Heart right ventricle (tissue), 16 donors: Measurements from ENCODE around the gene STX1B. TPM values are rescaled to one million over a fixed set of nuclear protein-coding genes. Genes with fewer than 3 reads are reported as not detected.
"Not testable (repeated sequence)": the region's sequence is repeated elsewhere in the genome, so short reads cannot be mapped to it uniquely, and the experiment has no call there.

Experiments
- ATAC-seq, 8 donors: fragments of 200-7000 bp; cut with Tn5 transposase; one replicate each; pipeline ENCODE4 v1.9.1; 2020; ENCODE audit warnings: mild to moderate bottlenecking in 8 of 8, moderate library complexity in 8 of 8, moderate number of reproducible peaks in 1 of 8
- DNase-seq, 2 donors: peaks; one replicate each; pipeline ENCODE4 v3.0.0-alpha.2; 2020
- H3K27ac ChIP-seq, 10 donors: fragments of 200-600 bp; sonication (generic) in 2 of 10; one replicate each; pipeline versions ENCODE4 v1.5.0 to v1.8.0; 2020 to 2022; ENCODE audit warnings: mild to moderate bottlenecking in 3 of 10
- H3K27me3 ChIP-seq, 7 donors: fragments of 200-600 bp; one replicate each; pipeline ENCODE4 v1.8.0; 2021 to 2022; ENCODE audit warnings: mild to moderate bottlenecking in 2 of 7
- H3K36me3 ChIP-seq, 9 donors: fragments of 200-600 bp; sonication (generic) in 1 of 9; one replicate each; pipeline versions ENCODE4 v1.5.0 to v1.8.0; 2020 to 2022; ENCODE audit warnings: mild to moderate bottlenecking in 2 of 9
- H3K4me1 ChIP-seq, 9 donors: fragments of 200-600 bp; sonication (generic) in 1 of 9; one replicate each; pipeline versions ENCODE4 v1.5.0 to v1.8.0; 2020 to 2022; ENCODE audit warnings: mild to moderate bottlenecking in 4 of 9
- H3K4me3 ChIP-seq, 10 donors: fragments of 200-600 bp; sonication (generic) in 2 of 10; one replicate each; pipeline versions ENCODE4 v1.5.0 to v1.8.0; 2020 to 2022; ENCODE audit warnings: mild to moderate bottlenecking in 7 of 10, moderate library complexity in 2 of 10
- H3K9me3 ChIP-seq, 11 donors: fragments of 200-600 bp in 10 of 11; sonication (generic) in 2 of 11; one replicate each; pipeline versions ENCODE4 v1.5.0 to v1.8.0; 2013 to 2022; ENCODE audit warnings: mild to moderate bottlenecking in 2 of 11, control low read depth in 1 of 11, moderate library complexity in 1 of 11
- WGBS, 2 donors: extraction: QIAGEN DNeasy Blood & Tissue Kit; methylation state at CpG; one replicate each; pipeline ENCODE4 v1.1.7; 2013; ENCODE audit warnings: inconsistent platforms in 1 of 2; 5-methylcytosine and 5-hydroxymethylcytosine counted together
- intact Hi-C, 10 donors: fragments of 100-400 bp; cut with DNase I; formaldehyde crosslinking; loops; one replicate each; pipeline versions ENCODE4 v1.11.1 to v1.14.2; 2022
- polyA plus RNA-seq, 2 donors: library from polyadenylated mRNA; stranded (reverse); fragments of 200-250 nt; gene quantifications; one replicate each; pipeline ENCODE4 v1.2.3, GENCODE V29; 2013
- total RNA-seq, 10 donors: library from RNA; stranded (reverse); fragmentation: NEBNext Ultra II Directional in 3 of 10; extraction: Animal tissue kit (Norgen Biotek cat#: 25700) in 3 of 10; gene quantifications; one replicate each; pipeline versions ENCODE4 v1.2.1 to v1.2.4, GENCODE V29; 2021 to 2023
- TF ChIP-seq, protein P1 (sequence below), 9 donors: fragments of 200-600 bp; sonication (generic) in 2 of 9; IDR thresholded peaks; one replicate each; pipeline versions ENCODE4 v1.5.0 to v1.8.0; 2021 to 2022; ENCODE audit warnings: antibody characterized with exemption in 9 of 9, mild to moderate bottlenecking in 5 of 9, moderate library complexity in 1 of 9
- donor health status: Arrhythmogenic right ventricular cardiomyopathy.
- donor health status: ischemic (EF 13 %, LVEDD 7.1; RV severe dilation, severe dysfunction).
- donor health status: healthy with polysubstance abuse.
- donor health status: DM: no; HTN: yes; CAD: no.
- donor health status: DM: no; HTN: no; CAD: no.
- donor health status: ischemic (EF 25% LVEDD 6.9; RV normal size, moderate dysfunction).
- donor health status: ischemic (EF 25% LVEDD 5.7; RV mildly dilated, moderate dysfunction).
- donor health status: healthy.
- donor health status: DM: yes; HTN: yes; CAD: no.
- donor health status: Ischemic cardiomyopathy.
- donor health status: ischemic (EF 35%, LVEDD 5.7; RV mildly dilated, moderate dysfunction).
- donor health status: nonischemic (EF 11% LVEDD 7.7; RV severe dilation, severe dysfunction).
- donor health status: DM: yes; HTN: yes; CAD: no.
- donor health status: PGD.
- donor health status: ischemic (EF 29% LVEDD 5.4; RV normal size, mild dysfunction).
- donor health status: nonischemic (EF 23%, LVEDD 6.1; RV moderate dilation, normal function).

STX1B gene
- total and polyA plus RNA-seq, 12 donors: 0.07 to 2.3 (median 0.90) TPM

DNA sequence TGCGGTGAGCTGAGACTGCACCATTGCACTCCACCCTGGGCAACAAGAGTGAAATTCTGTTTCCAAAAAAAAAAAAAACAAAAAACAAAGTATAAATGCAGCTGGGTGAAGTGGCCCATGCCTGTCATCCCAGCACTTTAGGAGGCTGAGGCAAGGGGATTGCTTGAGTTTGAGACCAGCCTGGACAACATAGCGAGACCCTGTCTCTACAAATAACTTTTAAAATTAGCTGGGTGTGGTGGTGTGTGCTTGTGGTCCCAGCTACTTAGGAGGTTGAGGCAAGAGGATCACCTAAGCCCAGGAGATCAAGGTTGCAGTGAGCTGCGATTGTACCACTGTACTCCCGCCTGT is 12.8 kb upstream of the STX1B start:
- no peaks in the 10 kb centered on the region for H3K9me3 ChIP-seq
- H3K4me3 ChIP-seq: no peak overlapping the region
- 88 to 91% methylated on average over 4 of the region's 4 CpGs for WGBS, 2 donors
- ATAC-seq (peak in 1 of 8 donors; percentile 22), DNase-seq (no peak)
- intact Hi-C loops: no loop called here
- H3K36me3 ChIP-seq: no peaks in the 10 kb centered on the region
- no peaks in the 10 kb centered on the region for H3K27me3 ChIP-seq
- TF ChIP-seq, protein P1, sequence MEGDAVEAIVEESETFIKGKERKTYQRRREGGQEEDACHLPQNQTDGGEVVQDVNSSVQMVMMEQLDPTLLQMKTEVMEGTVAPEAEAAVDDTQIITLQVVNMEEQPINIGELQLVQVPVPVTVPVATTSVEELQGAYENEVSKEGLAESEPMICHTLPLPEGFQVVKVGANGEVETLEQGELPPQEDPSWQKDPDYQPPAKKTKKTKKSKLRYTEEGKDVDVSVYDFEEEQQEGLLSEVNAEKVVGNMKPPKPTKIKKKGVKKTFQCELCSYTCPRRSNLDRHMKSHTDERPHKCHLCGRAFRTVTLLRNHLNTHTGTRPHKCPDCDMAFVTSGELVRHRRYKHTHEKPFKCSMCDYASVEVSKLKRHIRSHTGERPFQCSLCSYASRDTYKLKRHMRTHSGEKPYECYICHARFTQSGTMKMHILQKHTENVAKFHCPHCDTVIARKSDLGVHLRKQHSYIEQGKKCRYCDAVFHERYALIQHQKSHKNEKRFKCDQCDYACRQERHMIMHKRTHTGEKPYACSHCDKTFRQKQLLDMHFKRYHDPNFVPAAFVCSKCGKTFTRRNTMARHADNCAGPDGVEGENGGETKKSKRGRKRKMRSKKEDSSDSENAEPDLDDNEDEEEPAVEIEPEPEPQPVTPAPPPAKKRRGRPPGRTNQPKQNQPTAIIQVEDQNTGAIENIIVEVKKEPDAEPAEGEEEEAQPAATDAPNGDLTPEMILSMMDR (IDR thresholded peaks at IDR 0.05): no peak
- peak overlapping the region in 2 of 10 donors; percentile 5 to 46 for H3K27ac ChIP-seq
- H3K4me1 ChIP-seq: peaks cover 0 to 12% (median 0%) of the 10 kb centered on the region in 9 donors

DNA sequence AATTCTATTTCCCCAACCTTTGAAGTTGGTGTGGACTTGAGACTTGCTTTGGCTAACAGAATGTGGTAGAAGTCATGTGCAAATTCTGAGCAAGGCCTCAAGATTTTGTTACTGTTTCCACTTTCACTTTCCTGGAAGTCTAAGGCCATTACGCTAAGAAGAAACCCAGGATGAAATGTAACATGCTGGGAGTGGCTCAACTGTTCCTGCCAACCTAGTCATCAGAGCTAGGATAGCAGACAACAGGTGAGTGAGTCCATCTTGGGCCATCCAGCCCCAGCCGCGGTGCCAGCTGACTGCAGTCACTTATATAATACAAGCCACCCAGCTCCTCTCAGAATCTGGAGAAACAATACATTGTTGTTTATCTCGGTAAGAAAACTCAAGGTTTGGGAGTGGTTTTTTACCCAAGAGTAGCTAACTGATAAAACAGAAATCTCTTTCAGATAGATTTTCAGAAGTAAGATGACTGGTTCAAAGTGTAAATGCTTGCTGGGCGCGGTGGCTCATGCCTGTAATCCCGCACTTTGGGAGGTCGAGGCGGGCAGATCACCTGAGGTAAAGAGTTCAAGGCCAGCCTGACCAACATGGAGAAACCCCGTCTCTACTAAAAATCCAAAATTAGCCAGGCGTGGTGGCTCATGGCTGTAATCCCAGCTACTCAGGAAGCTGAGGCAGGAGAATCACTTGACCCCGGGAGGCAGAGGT is 12.3 kb upstream of the STX1B start:
- Histone ChIP-seq H3K4me1 (peaks cover 0 to 12% (median 0%) of the 10 kb centered on the region in 9 donors), H3K36me3 (no peaks in the 10 kb centered on the region), H3K27ac (peak overlapping the region in 5 of 10 donors; percentile 5 to 51 (median 37)), H3K4me3 (no peak overlapping the region), H3K9me3 (no peaks in the 10 kb centered on the region), H3K27me3 (peaks cover 0 to under 1% (median 0%) of the 10 kb centered on the region in 7 donors)
- no peak for DNase-seq
- WGBS, 2 donors: 66 to 75% methylated on average over 12 of the region's 12 CpGs
- peak in 1 of 8 donors; percentile 52 for ATAC-seq
- TF ChIP-seq, protein P1 (IDR thresholded peaks at IDR 0.05): no peak
- intact Hi-C loops: no loop called here

DNA sequence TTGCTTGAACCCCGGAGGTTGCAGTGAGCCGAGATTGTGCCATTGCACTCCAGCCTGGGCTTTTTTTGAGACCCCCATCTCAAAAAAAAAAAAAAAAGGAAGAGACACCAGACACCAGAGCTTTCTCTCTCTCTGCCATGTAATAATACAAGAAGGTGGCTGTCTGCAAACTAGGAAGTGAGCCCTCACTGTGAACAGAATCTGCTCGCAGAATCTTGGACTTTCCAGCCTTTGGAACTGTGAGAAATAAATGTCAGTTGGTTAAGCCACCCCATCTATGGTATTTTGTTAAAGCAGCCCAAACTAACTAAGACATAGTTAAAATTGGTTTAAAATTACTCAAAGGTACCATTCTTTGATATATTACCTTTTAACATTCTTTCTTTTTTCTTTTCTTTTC is 10.1 kb upstream of the STX1B start:
- H3K4me3 ChIP-seq: no peak overlapping the region
- intact Hi-C loops: no loop called here
- 93 to 94% methylated on average over 3 of the region's 3 CpGs for WGBS, 2 donors
- ATAC-seq: no peak
- H3K27me3 ChIP-seq: peaks cover 0 to 12% (median 0%) of the 10 kb centered on the region in 7 donors
- H3K9me3 ChIP-seq: no peaks in the 10 kb centered on the region
- TF ChIP-seq, protein P1 (IDR thresholded peaks at IDR 0.05): no peak
- no peaks in the 10 kb centered on the region for H3K36me3 ChIP-seq
- no peak for DNase-seq
- no peak overlapping the region for H3K27ac ChIP-seq
- peaks cover 0 to 9% (median 0%) of the 10 kb centered on the region in 9 donors for H3K4me1 ChIP-seq

GRCh38 chr16:31017756-31018155 is 7.3 kb upstream of the STX1B start:
- WGBS, 2 donors: 92 to 93% methylated on average over 10 of the region's 10 CpGs
- H3K4me3 ChIP-seq, intact Hi-C loops, H3K27ac ChIP-seq, H3K4me1 ChIP-seq, H3K9me3 ChIP-seq, ATAC-seq, H3K36me3 ChIP-seq, DNase-seq: not testable (repeated sequence)
- H3K27me3 ChIP-seq: peaks cover 0 to 29% (median 4%) of the 10 kb centered on the region in 7 donors

DNA sequence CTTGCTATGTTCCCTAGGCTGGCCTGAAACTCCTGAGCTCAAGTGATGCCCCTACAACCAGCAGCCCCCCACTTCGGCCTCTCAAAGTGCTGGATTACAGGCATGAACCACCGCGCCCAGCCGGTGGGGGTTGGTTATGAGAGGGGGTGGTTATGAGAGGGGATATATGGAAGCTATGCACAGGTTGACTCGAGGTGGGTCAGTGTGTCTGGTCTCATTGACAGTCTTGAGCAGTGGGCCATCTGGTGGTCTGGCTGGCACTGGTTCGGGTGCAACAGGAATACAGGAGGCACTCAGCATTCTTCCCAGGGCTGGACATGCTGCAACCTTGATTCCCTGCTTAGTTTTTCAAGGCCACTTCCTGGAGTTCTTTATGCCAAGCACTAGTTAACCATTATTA is 5.6 kb upstream of the STX1B start:
- no peak overlapping the region for H3K27ac ChIP-seq
- intact Hi-C loops: no loop called here
- 63 to 68% methylated on average over 6 of the region's 6 CpGs for whole genome bisulfite sequencing, 2 donors
- DNase-seq (no peak), ATAC-seq (no peak)
- no peak overlapping the region for H3K4me3 ChIP-seq
- TF ChIP-seq, protein P1 (IDR thresholded peaks at IDR 0.05): no peak
- no peaks in the 10 kb centered on the region for H3K36me3 ChIP-seq
- peaks cover 0 to 1% (median 0%) of the 10 kb centered on the region in 9 donors for H3K4me1 ChIP-seq
- no peaks in the 10 kb centered on the region for H3K9me3 ChIP-seq
- H3K27me3 ChIP-seq: peaks cover 9 to 44% (median 18%) of the 10 kb centered on the region in 7 donors

GRCh38 chr16:31013292-31013691 is 2.9 kb upstream of the STX1B start:
- H3K36me3 ChIP-seq, intact Hi-C loops, H3K27ac ChIP-seq, H3K4me1 ChIP-seq, H3K9me3 ChIP-seq, DNase-seq, ATAC-seq, H3K4me3 ChIP-seq: not testable (repeated sequence)
- peaks cover 20 to 68% (median 43%) of the 10 kb centered on the region in 7 donors for H3K27me3 ChIP-seq

DNA sequence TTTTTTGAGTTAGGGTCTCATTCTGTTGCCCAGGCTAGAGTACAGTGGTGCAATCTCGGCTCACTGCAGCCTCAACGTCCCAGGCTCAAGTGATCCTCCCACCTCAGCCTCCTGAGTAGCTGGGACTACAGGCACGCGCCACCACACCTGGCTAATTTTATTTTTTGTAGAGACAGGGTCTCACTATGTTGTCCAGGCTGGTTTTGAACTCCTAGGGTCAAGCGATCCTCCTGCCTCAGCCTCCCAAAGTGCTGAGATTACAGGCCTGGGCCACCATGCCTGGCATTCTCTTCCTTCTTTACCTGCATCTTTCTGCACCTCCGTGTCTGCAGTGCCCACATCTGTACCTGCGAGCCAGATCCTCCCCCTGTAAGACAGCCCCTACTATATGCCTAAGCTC is 1.4 kb upstream of the STX1B start:
- H3K4me3 ChIP-seq, H3K27ac ChIP-seq, H3K4me1 ChIP-seq, ATAC-seq, DNase-seq, intact Hi-C loops, H3K9me3 ChIP-seq, H3K36me3 ChIP-seq: not testable (repeated sequence)
- 81 to 82% methylated on average over 7 of the region's 7 CpGs for WGBS, 2 donors
- H3K27me3 ChIP-seq: peaks cover 20 to 82% (median 55%) of the 10 kb centered on the region in 7 donors
